Hematopoietic multipotent progenitor cell (in vitro differentiated cells): Measurements from ENCODE around the gene RGS6. TPM values are rescaled to one million over a fixed set of nuclear protein-coding genes. Genes with fewer than 3 reads are reported as not detected.

ENCODE experiments used
- DNase-seq, 3 donors: peaks; one replicate each; pipeline ENCODE4 v3.0.0-alpha.2; 2011 to 2015; ENCODE audit warnings: low read depth in 2 of 3, low spot score in 2 of 3
- small RNA-seq: library from RNA; depleted of rRNA; stranded (forward); fragments of <200 nt; gene quantifications from one replicate; pipeline ENCODE3, GENCODE V24; 2012
- total RNA-seq: library from RNA; depleted of rRNA; stranded (reverse); fragments of >200 nt; gene quantifications from one replicate; pipeline ENCODE4 v1.2.3, GENCODE V29; 2012

The RGS6 gene
- total RNA-seq, 1 donor = 0.54 TPM

DNA sequence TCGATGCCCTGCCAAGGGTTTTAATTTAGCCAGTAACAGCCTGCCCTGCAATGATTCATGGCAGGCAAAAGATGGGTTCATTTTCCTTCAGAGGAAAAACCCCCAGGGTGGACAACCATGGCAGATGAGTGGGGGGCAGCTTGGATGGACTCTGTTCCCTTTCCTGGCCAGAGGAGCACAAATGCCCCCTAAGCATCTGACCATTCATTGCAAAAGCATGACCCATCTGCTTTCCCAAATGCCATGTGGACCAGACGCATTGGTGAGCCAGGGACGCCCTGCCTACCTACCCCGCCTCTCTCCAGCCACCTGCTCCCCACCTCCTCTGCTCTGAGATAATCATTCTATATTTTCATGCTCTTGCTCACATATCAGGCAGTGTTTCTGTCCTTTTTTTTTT lies 679.8 kb downstream of the RGS6 start:
- no peak for DNase-seq

DNA sequence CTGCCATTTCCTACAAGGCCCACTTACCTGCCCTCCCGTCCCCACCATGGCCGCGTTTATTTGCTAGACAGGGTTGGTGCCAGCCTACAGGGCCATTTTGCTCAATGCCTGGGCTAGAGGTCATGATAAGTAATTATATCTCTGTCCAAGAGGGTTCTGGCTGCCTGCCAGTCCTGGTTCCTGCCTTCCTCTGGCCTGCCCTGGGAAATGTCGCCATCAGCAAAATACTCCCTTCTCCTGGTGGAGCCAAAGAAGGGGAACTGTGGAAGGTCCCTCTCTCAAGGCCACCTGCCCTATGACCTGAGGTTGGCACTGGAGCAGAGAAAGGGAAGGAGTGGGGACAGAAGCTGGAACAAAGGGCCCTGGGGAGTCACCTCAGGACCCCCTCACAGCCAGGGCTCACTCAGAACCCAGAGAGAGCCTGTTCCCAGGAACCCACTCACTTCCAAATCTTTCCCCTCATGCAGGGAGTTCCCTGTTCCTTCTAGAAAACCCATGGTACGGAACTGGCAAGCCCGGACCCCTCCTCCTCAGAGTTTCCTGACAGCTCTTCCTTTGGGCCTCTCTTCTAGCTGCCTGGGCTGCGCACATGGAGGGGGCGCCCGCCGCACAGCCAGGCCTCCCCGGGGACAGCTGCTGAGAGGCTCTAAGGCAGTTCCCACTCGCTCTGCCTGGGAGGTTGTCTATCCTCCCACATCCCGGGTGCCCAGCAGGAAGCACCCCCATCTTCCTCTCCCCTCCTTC lies 681.2 kb downstream of the RGS6 start:
- no peak for DNase-seq

DNA sequence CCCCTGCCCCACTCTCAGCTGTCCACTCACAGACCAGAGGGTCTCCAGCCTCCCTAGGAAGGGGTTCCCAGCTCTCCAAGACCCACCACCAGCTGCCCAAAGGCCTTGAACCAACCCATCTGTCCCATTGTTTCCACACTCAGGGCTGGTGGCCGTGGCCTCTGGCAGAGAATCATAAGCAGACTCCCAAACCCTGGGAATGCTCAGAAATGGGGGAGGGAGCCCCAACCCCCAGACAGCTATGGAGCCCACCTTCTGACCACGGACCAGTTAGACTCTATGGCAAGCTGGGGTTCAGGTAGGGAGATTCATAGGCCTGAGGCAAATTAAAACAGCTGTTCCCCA lies 681.7 kb downstream of the RGS6 start:
- no peak for DNase-seq

DNA sequence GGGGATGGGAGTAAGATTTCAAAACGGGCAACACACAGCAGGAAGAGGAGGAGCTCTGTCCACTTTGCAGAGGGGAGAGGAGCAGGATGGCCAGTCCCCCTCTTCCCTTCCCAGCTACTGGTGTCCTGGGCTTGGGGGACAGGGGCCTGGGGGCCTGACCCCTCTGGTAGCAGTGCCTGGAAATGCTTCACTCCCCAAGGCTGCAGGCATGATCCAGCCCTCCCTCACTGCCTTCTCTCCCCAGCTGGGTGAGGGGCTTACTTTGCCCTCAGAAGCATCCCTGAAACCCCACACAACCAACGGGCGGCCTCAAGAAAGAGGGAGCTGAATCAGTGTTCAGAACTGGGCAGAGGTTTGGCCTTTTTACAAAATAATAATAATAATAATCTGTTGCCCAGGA lies 682.1 kb downstream of the RGS6 start:
- no peak for DNase-seq

DNA sequence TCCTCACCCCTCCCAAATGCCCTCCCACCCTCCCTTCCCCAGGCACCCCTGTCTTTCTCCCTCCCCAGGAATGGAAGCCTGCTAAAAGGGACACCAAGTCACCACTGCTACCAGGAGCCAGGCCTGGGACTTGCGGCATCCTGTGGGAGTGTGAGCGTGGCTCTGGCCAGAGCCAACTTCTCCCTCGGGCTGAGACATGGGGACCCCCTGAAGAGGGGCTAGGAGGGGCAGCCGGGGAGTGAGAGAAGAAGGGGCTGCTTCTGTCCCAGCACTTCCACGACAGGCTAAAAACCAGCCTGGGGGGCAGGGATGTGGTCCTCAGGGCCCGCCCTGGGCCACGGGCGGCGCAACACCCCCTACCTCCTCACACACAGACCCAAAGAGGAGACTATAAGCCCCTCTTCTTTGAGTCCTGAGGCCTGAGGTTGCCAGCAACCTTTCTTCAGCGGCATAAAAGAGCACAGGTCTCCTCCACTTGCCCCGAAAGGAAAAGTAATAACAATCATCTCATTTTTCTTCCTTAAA lies 682.7 kb downstream of the RGS6 start:
- no peak for DNase-seq

DNA sequence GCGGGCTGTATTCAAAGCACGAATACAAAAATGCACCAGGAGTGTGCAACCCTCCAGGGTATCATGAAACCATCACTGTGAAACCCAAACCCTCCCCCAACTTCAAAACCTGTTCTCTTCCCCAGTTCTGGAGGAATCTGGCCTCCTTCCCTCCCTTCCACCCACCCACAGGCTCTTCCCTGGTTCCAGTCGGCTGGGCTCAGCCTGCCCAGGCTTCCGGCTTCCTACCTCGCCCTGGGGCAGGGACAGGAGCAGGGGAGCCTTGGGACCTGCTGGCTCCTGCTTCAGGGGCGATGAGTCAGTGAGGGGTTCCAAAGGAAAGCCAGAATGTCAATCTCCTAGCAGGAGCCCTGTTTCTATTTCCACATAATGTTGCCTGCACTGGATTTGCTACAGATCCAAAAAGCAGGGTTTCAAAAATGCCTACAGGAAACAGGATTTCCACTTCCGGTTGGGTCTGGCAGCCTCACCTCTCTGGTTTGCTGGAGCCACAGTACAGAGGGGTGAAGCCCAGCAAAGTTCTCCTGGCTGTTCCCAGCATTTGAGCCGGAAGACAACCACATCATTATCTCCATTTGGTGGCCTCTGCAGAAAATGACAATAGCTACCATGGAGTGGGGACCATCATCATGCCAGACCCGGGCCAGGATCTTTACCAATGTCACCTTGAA lies 683.4 kb downstream of the RGS6 start:
- no peak for DNase-seq

Small RNA genes lying within 50 kb of the gene (small RNA-seq; reads per million reads assigned to genes)
- gene MIR7843 (not detected), gene RF00019 (not detected)
